ENCODE measurements around the gene SLC5A2.
"Not testable (repeated sequence)": the region's sequence is repeated elsewhere in the genome, so short reads cannot be mapped to it uniquely, and the experiment has no call there.

SLC5A2 gene

GRCh38 chr16:31531096-31531495 is 48.2 kb downstream of the SLC5A2 start:
- no peak for DNase-seq

DNA sequence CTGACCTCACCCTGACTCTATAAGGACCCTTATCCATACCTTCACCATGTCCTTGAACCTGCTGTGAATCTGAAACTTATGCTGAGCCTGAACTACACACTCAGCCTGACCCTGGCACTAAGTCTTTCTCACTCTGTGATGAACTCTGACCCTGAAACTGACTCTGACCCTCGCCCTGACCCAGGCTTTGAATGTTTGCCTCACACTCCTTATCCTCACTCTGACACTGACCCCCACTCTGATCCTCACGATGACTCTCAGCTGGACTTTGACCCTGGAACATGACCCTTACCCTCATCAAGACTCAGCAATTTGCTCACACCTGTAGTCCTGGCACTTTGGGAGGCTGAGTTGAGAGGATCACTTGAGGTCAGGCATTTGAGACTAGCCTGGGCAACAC is 49.2 kb downstream of the SLC5A2 start:
- no peak for DNase-seq

- DNase-seq = no peak
Observed at GRCh38 chr16:31532896-31533295, 50.0 kb downstream of the SLC5A2 start.

DNA sequence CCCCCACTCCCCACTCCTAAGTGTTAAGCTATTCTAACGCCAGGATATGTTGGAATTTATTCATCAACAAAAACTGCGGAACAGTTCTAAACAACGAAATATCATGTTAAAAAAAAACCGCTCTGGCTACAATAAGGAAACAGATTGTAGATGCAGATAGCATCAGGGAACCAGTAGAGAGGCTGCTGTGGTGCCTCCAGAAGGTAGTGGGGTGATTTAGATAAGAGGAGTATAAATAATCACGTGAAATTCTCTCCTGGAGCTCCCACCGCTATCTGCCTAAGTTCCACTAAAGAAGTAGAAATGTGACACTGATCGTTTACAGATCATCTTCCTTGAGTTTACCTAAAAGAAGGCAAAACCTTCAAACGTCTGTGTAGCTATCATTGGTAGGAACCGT is 52.8 kb downstream of the SLC5A2 start:
- DNase-seq = no peak

- DNase-seq = no peak
Observed at GRCh38 chr16:31536804-31537361, 54.0 kb downstream of the SLC5A2 start.

DNA sequence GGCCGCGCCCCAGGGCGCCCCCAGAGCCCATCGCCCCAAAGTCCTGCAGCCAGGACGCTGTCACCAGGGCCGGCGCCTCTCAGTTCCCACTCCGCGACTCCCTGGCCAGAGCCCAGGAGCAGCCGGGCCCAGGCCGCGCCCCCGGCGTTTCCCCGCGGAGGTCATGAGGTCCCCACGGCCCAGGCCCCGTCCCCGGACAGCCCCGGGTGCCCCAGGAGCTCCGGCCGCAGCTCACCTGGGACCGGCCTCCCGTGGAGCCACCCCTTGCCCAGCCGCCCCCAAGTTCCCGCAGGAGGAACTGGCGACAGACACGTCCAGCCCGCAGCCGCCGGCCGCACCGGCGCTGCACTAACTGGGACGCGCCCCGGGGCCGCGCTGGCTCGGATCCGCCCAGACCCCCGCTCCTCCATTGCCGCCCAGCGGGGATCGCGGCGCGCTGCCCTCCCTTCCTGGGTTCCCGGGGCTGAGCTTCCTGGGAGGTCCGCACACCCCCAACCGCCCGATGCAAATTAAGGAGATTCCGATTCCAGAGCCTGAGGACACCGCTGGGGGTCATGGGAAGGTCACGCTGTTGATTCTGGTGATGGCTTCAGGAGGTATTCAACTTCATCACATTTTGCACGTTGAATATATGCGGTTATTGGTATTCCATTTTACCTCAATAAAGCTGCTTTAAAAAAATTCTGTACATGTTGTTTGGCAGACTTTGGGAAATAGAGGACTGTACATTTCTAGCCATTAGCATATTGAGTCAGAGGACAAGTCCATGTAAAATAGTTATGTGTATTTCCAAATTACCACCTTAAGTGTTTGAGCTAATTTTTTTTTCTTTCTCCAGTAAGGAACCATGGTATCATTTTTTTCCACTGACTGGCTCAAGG is 54.7 kb downstream of the SLC5A2 start:
- DNase-seq = no peak

DNA sequence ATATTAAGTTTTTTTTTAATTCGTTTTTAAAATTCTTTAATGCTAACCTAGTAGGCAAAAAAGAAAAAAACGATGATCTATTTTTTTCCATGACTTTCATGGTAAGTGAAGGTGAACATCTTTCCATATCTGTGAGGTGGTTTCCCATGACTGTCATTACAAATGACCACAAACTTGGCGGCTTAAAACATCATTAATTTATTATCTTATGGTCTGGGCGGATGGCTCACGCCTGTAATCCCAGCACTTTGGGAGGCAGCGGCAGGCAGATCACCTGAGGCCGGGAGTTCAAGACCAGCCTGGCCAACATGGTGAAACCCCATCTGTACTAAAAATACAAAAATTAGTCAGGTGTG is 55.3 kb downstream of the SLC5A2 start:
- not testable (repeated sequence) for DNase-seq

DNA sequence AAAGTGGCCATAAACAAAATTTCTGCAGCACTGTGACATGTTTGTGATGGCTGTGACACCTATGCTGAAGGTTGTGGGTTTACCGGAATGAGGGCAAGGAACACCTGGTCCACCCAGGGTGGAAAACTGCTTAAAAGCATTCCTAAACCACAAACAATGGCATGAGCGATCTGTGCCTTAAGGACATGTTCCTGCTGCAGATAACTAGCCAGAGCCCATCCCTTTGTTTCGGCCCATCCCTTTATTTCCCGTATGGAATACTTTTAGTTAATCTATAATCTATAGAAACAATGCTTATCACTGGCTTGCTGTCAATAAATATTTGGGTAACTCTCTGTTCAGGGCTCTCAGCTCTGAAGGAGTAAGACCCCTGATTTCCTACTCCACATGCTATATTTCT is 56.8 kb downstream of the SLC5A2 start:
- not testable (repeated sequence) for DNase-seq
